Mesothelial cell of epicardium (in vitro differentiated cells): ENCODE results near the gene GGN. TPM values are rescaled to one million over a fixed set of nuclear protein-coding genes. Genes with fewer than 3 reads are reported as not detected.
"Not testable (repeated sequence)": the region's sequence is repeated elsewhere in the genome, so short reads cannot be mapped to it uniquely, and the experiment has no call there.

Experiments
- DNase-seq, 2 experiments: peaks; one replicate each; pipeline ENCODE4 v3.0.0; 2021; ENCODE audit warnings: low spot score in 2 of 2; ENCODE audit not compliant: unreplicated experiment in 2 of 2
- H3K27ac Mint-ChIP-seq: 2 replicates; pipeline ENCODE4 v1.8.0; 2021; ENCODE audit warnings: mixed read lengths
- H3K27me3 Mint-ChIP-seq: 2 replicates; pipeline ENCODE4 v1.8.0; 2021; ENCODE audit warnings: low read depth, mixed read lengths
- H3K36me3 Mint-ChIP-seq: 2 replicates; pipeline ENCODE4 v1.8.0; 2021; ENCODE audit warnings: mixed read lengths
- H3K4me1 Mint-ChIP-seq: 2 replicates; pipeline ENCODE4 v1.8.0; 2021; ENCODE audit warnings: mixed read lengths
- H3K4me3 Mint-ChIP-seq: 2 replicates; pipeline ENCODE4 v1.8.0; 2021; ENCODE audit warnings: mild to moderate bottlenecking, moderate library complexity, mixed read lengths
- H3K9me3 Mint-ChIP-seq: 2 replicates; pipeline ENCODE4 v1.8.0; 2021; ENCODE audit warnings: mixed read lengths
- CTCF ChIP-seq: fragments of 200-600 bp; sonication (generic); IDR thresholded peaks from one replicate; pipeline ENCODE4 v1.5.0; 2021; ENCODE audit warnings: antibody characterized with exemption; ENCODE audit not compliant: unreplicated experiment
- total RNA-seq: library from RNA; stranded (reverse); gene quantifications from 3 replicates; pipeline ENCODE4 v1.2.1, GENCODE V29; 2021

Gene GGN
- total RNA-seq, 1 donor from 2014 or later: 1.3 TPM

GRCh38 chr19:38352611-38353010, 35.2 kb downstream of the GGN start:
- Mint-ChIP-seq H3K9me3 (no peaks in the 10 kb centered on the region), H3K4me3 (no peak overlapping the region), H3K27ac (no peak overlapping the region), H3K27me3 (peaks cover 21% of the 10 kb centered on the region), H3K4me1 (no peaks in the 10 kb centered on the region), H3K36me3 (no peaks in the 10 kb centered on the region)
- no peak for TF ChIP-seq CTCF
- DNase-seq: no peak

DNA sequence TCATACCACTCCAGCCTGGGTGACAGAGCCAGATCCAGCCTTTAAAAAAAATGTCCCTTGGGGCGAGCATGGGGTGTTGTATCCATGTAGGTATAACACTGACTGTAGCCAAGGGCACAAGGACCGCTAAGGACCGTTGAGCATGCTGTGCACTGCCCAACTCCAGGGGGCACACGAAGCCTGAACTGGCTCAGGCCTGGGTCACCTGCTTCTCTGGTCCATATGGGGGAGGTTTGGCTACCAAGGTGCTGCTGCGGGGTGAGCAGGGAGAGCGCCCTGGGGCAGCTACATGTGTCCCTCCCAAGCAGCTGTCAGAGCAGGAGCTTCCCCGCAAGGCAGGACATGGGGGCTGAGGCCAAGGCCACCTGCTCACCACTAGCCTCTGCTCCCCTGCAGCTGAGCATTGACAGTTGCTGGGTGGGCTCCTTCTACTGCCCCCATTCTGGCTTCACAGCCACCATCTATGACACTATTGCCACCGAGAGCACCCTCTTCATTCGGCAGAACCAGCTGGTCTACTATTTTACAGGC, 35.9 kb downstream of the GGN start:
- peaks cover 15% of the 10 kb centered on the region for H3K27me3 Mint-ChIP-seq
- H3K36me3 Mint-ChIP-seq: no peaks in the 10 kb centered on the region
- H3K4me1 Mint-ChIP-seq: no peaks in the 10 kb centered on the region
- H3K9me3 Mint-ChIP-seq: no peaks in the 10 kb centered on the region
- TF ChIP-seq CTCF: no peak
- no peak overlapping the region for H3K27ac Mint-ChIP-seq
- H3K4me3 Mint-ChIP-seq: no peak overlapping the region
- no peak for DNase-seq

- H3K4me3 Mint-ChIP-seq: no peak overlapping the region
- no peaks in the 10 kb centered on the region for H3K4me1 Mint-ChIP-seq
- H3K36me3 Mint-ChIP-seq: no peaks in the 10 kb centered on the region
- no peaks in the 10 kb centered on the region for H3K9me3 Mint-ChIP-seq
- no peak for TF ChIP-seq CTCF
- H3K27me3 Mint-ChIP-seq: peaks cover 4% of the 10 kb centered on the region
- H3K27ac Mint-ChIP-seq: no peak overlapping the region
- no peak for DNase-seq
Measured at GRCh38 chr19:38350883-38351282, 37.0 kb downstream of the GGN start.

GRCh38 chr19:38346837-38347236, 41.0 kb downstream of the GGN start:
- no peaks in the 10 kb centered on the region for H3K36me3 Mint-ChIP-seq
- no peaks in the 10 kb centered on the region for H3K4me1 Mint-ChIP-seq
- H3K27me3 Mint-ChIP-seq: no peaks in the 10 kb centered on the region
- no peaks in the 10 kb centered on the region for H3K9me3 Mint-ChIP-seq
- DNase-seq: no peak
- no peak for TF ChIP-seq CTCF
- H3K27ac Mint-ChIP-seq: no peak overlapping the region
- H3K4me3 Mint-ChIP-seq: no peak overlapping the region

- Mint-ChIP-seq H3K27ac (no peak overlapping the region), H3K9me3 (no peaks in the 10 kb centered on the region), H3K4me3 (no peak overlapping the region), H3K4me1 (peaks cover 15% of the 10 kb centered on the region), H3K36me3 (peaks cover 4% of the 10 kb centered on the region), H3K27me3 (no peaks in the 10 kb centered on the region)
- no peak for TF ChIP-seq CTCF
- DNase-seq: no peak
Measured at GRCh38 chr19:38340927-38341326, 46.9 kb downstream of the GGN start.

GRCh38 chr19:38339011-38339410, 48.8 kb downstream of the GGN start:
- Mint-ChIP-seq H3K4me3 (peak overlapping the region; percentile 44), H3K27ac (peak overlapping the region; percentile 61), H3K4me1 (peaks cover 15% of the 10 kb centered on the region)
- H3K9me3 Mint-ChIP-seq, DNase-seq, H3K27me3 Mint-ChIP-seq, H3K36me3 Mint-ChIP-seq: not testable (repeated sequence)
